HTERT RPE-1 (cell line): Measurements from ENCODE around the gene DUT.
"Not testable (repeated sequence)": the region's sequence is repeated elsewhere in the genome, so short reads cannot be mapped to it uniquely, and the experiment has no call there.

Source experiments
- in situ Hi-C: fragments of 300-500 bp; cut with MboI; formaldehyde crosslinking; loops from 4 replicates; pipeline ENCODE4 v1.14.3; 2020; ENCODE audit warnings: low sequenced_read_pairs

Gene DUT

DNA sequence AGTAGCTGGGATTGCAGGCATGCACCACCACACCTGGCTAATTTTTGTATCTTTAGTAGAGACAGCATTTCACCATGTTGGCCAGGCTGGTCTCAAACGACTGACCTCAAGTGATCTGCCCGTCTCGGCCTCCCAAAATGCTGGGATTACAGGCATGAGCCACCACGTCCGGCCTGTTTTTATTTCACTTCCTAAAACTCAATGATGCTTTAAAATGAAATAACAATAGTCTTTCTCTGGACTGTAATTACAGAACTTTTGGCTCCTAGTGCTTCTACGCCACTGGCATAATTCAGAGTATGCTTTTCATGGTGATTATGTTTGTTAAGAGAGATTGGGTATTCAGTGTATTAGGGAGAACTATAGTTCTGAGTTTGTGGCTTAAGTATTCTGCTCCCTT, 5.0 kb upstream of the DUT start:
- in situ Hi-C loops = not testable (repeated sequence)

DNA sequence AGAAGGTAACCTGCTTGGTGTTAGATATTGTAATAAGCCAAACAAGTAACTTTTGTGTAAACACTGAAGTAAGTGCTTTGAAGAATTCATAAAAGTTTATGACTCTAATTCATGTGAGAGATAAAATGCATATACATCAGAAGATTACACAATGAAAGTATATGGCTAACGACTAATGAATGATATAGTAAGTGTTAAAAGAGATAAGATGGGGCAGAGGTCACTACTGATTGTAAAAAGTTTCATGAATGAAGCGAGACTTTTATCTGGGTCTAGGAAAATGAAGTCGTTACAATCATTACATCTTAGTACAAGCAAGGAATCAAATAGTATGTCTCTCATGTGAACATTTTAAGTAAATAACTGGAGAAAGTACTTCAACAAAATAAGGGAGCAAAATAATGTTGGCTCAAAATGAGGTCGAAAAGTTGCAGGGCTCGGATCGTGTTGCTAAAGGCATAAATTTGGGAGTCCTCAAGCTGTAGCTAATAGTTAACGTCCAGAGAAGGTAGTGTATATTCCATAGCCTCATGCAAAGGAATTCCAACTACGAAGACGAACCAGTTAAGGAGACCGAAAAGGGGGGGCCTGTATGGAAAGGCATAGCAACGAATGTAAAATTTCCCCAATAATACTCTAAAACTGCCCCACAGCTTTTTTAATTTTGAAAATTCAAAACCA, 984 bp upstream of the DUT start:
- in situ Hi-C loops = no loop called here

DNA sequence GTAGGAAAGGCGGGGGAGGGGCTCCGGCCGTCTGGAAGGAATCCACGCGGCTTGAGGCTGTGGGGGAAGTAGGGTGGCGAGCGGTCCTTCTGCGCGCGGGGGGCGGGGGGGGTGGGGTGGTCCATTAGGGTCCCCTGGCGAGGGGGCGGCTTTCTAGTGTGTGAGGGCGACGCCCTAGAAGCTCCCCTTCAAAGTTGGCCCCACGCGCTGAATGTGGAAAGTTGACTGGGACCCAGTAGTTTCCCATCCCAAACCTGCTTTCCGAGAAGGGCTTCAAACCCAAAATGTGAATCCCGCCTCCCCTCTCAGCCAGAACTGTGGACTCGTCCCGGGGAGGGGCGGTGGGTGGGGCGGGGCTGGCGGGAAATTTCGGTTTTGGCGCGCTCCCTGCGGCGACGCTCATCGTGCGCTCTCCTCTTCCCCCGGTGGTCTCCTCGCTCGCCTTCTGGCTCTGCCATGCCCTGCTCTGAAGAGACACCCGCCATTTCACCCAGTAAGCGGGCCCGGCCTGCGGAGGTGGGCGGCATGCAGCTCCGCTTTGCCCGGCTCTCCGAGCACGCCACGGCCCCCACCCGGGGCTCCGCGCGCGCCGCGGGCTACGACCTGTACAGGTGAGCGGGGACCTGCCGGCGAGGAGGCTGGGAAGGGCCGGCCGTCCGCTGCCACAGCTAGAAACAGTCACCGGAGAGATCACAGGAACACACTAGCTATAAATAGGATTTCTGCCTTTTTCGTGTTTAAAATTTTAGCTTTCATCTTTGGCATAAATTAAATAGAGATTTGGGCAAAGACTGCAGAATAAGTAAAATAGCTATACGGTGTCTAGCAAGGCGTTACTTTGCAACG, 790 bp downstream of the DUT start:
- in situ Hi-C loops = no loop called here

- in situ Hi-C loops = no loop called here
These were observed 1.4 kb downstream of the DUT start for GRCh38 chr15:48332642-48333034.

GRCh38 chr15:48333540-48333939, 2.3 kb downstream of the DUT start:
- in situ Hi-C loops = no loop called here

DNA sequence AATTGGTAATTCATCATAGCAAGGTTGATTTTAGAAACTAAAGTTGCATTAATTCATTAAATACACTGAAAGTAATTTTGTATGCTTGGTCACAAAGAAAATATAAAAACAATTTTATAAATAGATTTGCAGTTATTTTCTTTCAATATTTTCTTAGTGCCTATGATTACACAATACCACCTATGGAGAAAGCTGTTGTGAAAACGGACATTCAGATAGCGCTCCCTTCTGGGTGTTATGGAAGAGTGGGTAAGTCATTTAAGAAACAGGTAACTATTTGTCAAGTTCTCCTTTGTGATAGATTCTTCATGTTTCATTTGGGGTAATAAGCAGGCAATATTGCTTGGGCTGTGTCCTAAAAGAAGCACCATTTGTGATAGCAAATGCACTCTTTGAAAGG, 3.0 kb downstream of the DUT start:
- in situ Hi-C loops = no loop called here

DNA sequence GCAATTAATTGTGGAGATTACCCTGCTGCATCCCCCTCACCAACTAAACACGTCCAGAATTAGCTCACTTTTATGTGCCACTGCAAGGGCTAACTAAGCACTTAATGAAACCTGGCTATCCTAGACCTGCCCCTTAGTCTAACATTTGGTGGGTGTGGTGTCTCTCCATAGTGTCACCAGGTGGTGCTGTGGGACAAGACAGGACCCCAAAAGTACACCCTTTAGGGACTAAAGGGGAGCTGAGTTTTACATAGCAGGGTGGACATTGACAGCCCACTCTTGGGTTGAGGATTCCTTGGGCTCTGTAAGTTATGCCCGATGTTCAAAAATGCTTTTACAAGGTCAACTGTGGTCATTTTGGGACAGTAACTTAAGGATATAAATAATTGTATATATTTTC, 5.7 kb downstream of the DUT start:
- in situ Hi-C loops = no loop called here

DNA sequence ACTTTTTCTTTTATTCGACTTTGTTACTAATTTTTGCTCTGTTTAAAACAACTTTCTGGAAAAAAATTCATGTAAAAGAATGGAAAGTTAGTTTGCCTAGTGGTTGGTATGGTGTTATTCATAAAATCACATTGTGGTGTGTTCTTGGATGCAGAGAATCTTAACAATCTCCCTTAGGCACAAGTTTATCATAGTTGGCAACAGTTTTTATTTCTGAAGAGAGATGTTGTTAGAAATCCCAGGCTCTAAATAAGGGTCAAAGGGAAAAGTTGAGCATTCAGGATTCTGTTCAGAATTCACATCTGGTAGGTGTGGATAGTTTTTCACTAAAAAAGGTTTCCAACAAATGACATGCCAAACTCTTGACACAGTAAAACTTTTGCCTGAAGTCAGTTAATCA, 6.4 kb downstream of the DUT start:
- in situ Hi-C loops = no loop called here

- in situ Hi-C loops = no loop called here
These were observed 8.9 kb downstream of the DUT start for GRCh38 chr15:48340111-48340510.

DNA sequence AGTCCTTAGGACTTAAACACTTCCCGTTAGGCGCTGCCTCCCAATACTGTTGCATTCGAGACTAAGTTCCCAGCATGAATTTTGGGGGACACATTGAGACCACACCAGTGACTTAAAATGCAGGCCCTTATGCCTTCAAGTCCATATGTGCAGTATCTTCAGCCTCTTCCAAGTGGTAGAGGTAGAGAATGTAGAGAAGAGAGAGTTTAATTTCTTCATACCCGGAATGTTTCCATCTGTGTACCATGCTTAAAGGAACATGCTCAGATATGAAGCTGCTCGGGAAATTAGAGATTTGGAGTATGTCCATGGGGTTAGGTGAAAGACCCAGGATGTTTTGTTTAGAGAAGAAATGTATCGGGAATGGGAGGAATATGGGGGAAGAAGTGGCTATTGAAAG, 12.6 kb downstream of the DUT start:
- in situ Hi-C loops = no loop called here

DNA sequence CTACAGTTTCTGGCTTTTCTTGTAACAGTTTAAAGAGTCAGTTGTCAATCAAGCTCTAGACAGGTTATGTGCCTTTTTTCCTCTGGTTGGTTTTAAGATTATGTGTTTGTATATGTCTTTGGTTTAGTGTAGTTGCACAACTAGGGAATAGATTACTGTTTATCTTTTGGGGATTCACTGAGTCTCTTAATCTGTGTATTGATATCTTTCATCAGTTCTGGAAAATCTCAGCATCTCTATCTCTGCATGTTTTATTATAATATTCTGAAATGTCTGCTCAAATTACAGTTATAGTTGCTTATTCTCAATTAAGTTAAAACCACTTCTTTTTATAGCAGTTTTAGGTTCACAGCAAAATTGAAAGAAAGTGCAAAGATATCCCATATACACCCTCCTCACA, 14.3 kb downstream of the DUT start:
- in situ Hi-C loops = no loop called here

DNA sequence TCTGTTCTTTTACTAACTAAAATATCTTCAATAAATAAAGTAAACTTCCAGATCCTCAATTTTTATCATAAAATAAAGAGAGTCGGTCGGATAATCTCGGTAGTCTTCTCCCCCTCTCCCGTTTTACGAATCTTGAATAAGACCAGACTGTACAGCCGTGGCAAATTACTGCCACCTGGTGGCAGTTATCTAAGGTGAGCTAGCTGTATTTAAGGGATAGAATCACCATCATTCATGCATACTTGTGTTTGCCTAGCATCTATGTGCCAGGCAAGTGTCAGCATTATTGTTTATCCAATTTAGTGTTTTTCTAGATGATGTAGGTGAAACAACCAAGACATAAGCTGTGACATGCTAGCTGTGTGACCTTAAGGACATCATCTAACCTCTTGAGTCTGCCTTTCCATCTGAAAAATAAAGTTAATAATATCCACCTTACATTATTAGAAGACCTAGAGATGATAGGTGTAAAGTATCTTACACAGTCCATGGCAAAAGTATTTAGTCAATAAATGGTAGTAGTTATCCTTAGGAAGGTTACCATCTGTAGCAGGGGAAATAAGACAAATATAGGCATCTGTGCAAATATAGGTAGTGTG, 21.3 kb downstream of the DUT start:
- in situ Hi-C loops = no loop called here

DNA sequence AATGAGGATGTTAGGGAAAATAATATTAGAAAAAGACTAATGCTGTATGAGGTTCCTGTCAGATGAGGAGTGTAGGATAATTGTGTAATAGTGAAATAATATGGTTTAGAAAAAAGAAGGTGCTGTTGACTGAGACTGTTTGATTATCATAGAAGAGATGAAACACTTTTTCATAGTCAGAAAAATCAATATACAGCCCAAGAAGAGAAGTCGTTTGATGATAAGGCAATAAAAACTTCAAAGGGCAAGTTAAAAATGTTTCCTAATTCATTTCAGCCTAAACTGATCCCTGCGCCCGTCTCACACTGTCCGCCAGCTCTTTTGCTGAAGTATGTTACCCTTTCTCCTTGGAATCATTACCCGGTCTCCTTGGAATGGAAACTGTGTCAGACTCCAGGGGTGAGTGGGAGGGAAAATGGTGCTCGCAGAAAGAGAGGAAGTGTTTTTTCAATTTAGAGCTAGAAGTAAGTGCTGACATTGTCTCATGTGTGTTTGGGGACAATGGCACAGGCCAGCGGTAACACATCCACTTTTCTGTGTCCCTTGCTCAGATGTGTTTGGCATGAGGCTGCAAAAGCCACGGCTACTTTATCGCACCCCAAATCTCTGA, 23.6 kb downstream of the DUT start:
- in situ Hi-C loops = no loop called here

- in situ Hi-C loops = no loop called here
These were observed 24.1 kb downstream of the DUT start for GRCh38 chr15:48355377-48355776.

DNA sequence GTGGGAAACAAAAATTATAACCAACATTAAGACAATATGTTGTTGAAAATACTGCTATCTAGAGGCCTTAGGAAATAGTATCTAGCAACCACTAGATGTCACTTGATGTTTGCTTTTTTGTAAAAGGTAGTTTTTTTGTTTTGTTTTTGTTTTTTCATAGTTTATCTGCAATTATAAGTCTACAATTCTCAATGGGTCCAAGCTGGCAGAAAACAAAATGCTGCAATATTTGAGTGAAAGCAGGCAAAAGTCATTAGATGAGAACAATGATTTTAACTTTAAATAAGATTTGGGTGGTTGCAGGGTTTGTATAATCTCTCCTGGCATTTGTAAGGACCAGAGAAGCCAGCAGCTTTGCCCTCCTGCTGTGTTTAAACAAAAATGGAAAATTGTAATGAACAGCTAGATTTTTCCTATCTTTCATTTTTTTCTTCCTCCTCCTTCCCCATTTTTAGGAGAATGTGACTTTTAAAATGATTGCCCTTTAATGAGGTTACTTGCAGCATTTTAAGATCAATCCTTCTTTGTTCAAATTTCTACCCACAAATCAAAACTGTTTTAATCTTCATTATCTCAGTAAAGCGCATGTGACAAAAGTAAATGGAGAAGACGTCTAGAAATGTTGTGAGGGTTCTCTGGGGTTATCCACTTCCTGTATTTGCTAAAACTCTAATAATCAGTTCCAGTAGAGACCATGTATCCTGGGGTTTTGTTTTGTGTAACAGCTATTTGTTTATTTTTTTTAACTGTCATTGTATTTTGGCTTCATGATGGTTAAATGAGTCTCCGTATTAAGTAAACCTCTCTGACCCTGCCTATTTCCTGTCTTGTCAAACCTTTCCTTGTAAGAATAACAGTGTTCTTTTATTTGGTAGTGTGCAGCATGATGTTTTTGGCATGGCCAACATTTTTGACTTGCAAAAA, 27.3 kb downstream of the DUT start:
- in situ Hi-C loops = no loop called here

DNA sequence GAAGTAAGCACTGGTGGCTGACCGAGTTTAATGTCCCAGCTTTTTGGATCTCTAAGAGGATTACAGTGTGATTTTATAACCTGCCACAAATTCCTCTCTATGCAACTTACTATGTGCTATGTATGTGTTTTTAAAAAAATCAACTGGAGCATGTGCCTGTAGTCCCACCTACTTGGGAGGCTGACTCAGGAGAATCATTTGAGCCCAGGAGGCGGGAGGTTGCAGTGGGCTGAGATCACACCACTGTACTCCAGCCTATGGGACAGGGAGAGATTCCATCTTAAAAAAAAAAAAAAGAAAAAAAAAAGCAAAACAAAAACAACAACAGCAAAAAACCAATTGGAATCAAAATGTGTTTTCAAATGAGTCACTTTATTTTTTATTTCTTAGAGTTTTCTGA, 29.6 kb downstream of the DUT start:
- in situ Hi-C loops = no loop called here

DNA sequence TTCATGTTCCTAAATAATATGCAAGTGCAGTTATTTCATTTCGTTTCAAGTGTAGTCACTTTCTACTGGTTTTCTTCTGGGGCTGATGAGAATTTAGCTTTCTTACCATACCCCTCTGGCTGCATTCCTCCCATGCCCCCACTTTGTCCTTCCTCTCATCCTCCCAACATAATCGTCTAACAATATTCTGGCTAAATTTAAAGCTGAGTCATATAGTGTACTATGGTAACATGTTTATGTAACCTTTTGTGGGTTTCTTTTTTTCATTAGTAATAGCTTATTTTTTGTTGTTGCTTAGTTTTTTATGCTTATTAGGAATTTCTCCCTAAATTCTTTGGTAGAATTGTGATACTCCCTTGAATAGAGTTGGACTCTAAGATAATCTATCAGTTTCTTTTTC, 30.5 kb downstream of the DUT start:
- in situ Hi-C loops = no loop called here

DNA sequence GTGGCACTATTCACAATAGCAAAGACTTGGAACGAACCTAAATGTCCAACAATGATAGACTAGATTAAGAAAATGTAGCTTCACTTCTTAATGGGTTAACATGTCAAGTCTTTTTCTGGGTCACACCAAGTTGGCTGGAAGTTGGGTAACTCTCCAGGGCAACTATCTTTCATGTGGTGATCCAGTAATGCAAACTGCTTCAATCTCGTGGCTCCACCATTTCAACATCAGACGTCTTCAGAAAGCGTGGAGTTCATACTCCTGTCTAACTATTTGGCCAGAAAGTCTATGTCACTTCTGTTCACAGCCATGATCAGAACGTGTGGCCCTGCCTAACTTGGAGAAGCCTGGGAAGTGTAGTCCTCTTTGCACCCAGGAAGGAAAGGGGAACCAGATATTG, 32.2 kb downstream of the DUT start:
- in situ Hi-C loops = no loop called here

GRCh38 chr15:48365575-48365974, 34.3 kb downstream of the DUT start:
- in situ Hi-C loops = no loop called here

DNA sequence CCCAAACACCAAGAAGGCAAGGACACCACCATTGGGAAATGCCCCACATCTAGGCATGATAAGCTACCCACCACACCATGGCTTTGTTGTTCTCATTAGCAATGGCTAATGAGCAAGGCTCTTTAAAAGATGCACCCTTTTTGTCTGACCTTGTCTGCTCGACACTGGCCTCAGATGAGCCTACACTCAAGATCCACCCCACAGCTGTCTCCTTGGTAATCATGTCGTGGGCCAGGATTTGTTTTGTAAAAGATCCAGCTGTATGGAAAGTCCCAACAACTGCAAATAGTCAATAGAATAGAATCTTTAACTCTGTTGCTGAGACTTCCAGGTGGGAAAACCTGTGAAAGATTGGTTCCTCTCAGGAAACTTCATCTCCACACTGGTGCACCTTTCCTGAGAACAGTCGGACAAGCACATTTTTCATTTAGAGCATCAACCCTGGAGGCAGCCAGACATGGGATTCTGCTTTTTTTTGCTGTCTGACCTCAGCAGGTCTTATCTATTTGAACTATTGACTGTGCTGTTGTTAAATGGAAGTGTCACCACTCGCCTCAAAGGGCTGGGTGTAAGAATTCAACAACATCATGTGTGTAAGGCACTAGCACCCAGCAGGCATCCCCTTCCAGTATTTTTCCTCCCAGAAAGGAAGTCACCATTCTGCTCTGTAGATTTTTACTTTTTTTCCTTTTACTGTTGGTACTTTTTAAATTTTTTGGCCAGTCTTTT, 35.5 kb downstream of the DUT start:
- in situ Hi-C loops = no loop called here
